H1 (cell line): ENCODE data around the gene DOCK1. TPM values are rescaled to one million over a fixed set of nuclear protein-coding genes. Genes with fewer than 3 reads are reported as not detected.

Experiments
- CTCF ChIA-PET: fragments of 300-600 bp; sonication (Branson Sonifier 250); formaldehyde crosslinking; loops from one replicate; lab custom pipeline; 2021; ENCODE audit not compliant: partially characterized antibody; lab: Charles Lee
- POLR2A ChIA-PET: fragments of 300-600 bp; sonication (Branson Sonifier 250); formaldehyde crosslinking; loops from one replicate; lab custom pipeline; 2021; ENCODE audit warnings: inconsistent platforms; ENCODE audit not compliant: partially characterized antibody; lab: Charles Lee
- DNase-seq, 2 experiments: peaks; one replicate each; pipeline versions ENCODE4 v3.0.0 to v3.0.0-alpha.2; 2010 to 2022; ENCODE audit warnings: low spot score in 2 of 2, low read depth in 1 of 2, mixed read lengths in 1 of 2
- FAIRE-seq: peaks from 2 replicates; lab custom pipeline; 2011; peaks lifted over from hg19 to GRCh38; lab: Jason Lieb, UNC
- H2AFZ ChIP-seq: 2 replicates; pipeline ENCODE4 v1.8.1; 2012; ENCODE audit warnings: low read length, inconsistent platforms
- H2AK5ac ChIP-seq: 2 replicates; pipeline ENCODE4 v1.6.1; 2013; ENCODE audit warnings: low read depth, low read length
- H2BK120ac ChIP-seq: replicated peaks from 2 replicates; pipeline ENCODE3; 2013; ENCODE audit warnings: low read depth, low read length, inconsistent platforms
- H2BK12ac ChIP-seq: 2 replicates; pipeline ENCODE4 v1.6.1; 2013; ENCODE audit warnings: low read depth, low read length
- H2BK15ac ChIP-seq: 2 replicates; pipeline ENCODE4 v1.6.1; 2013; ENCODE audit warnings: low read length
- H2BK20ac ChIP-seq: 2 replicates; pipeline ENCODE4 v1.6.1; 2013; ENCODE audit warnings: low read length
- H2BK5ac ChIP-seq: 2 replicates; pipeline ENCODE4 v1.6.1; 2013; ENCODE audit warnings: low read depth, low read length
- H3K14ac ChIP-seq: 2 replicates; pipeline ENCODE4 v1.6.1; 2013; ENCODE audit warnings: inconsistent platforms; ENCODE audit not compliant: insufficient read length
- H3K18ac ChIP-seq: 2 replicates; pipeline ENCODE4 v1.6.1; 2013; ENCODE audit warnings: low read length; ENCODE audit errors: extremely low read depth
- H3K23ac ChIP-seq: 2 replicates; pipeline ENCODE4 v1.6.1; 2013; ENCODE audit warnings: inconsistent platforms; ENCODE audit not compliant: insufficient read length
- H3K23me2 ChIP-seq: 2 replicates; pipeline ENCODE4 v1.6.1; 2013; ENCODE audit warnings: low read depth, low read length
- H3K27ac ChIP-seq: 2 replicates; pipeline ENCODE4 v1.6.1; 2011; ENCODE audit warnings: low read depth, low read length, inconsistent platforms
- H3K27me3 ChIP-seq, 4 experiments: replicated peaks in 1 of 4; 1 replicate in 1 of 4; 2 replicates in 3 of 4; pipeline versions ENCODE4 v1.6.1 to v1.8.1; 2011 to 2013; ENCODE audit warnings: low read length in 3 of 4, mild to moderate bottlenecking in 3 of 4, inconsistent platforms in 2 of 4, mixed read lengths in 2 of 4, moderate library complexity in 1 of 4; ENCODE audit not compliant: control insufficient read depth in 3 of 4, insufficient read depth in 3 of 4; ENCODE audit errors: extremely low read depth in 1 of 4
- H3K36me3 ChIP-seq, 4 experiments: 2 replicates each; pipeline versions ENCODE4 v1.6.1 to v1.8.1; 2011 to 2013; ENCODE audit warnings: mild to moderate bottlenecking in 4 of 4, low read length in 3 of 4, moderate library complexity in 2 of 4, control low read depth in 1 of 4, inconsistent platforms in 1 of 4; ENCODE audit not compliant: insufficient read depth in 4 of 4, control insufficient read depth in 2 of 4
- H3K4ac ChIP-seq: replicated peaks from 2 replicates; pipeline ENCODE3; 2013; ENCODE audit warnings: low read length, low read depth, mixed read lengths, inconsistent platforms; ENCODE audit not compliant: insufficient read length
- H3K4me1 ChIP-seq, 4 experiments: replicated peaks in 1 of 4; 1 replicate in 1 of 4; 2 replicates in 3 of 4; pipeline versions ENCODE4 v1.6.1 to v1.8.1; 2011 to 2013; ENCODE audit warnings: low read length in 3 of 4, inconsistent platforms in 2 of 4, mixed read lengths in 1 of 4; ENCODE audit not compliant: insufficient read depth in 4 of 4, control insufficient read depth in 3 of 4
- H3K4me2 ChIP-seq, 2 experiments: 2 replicates each; pipeline versions ENCODE4 v1.6.1 to v1.8.1; 2011 to 2013; ENCODE audit warnings: low read depth in 2 of 2, low read length in 2 of 2, control low read depth in 1 of 2, inconsistent platforms in 1 of 2, mild to moderate bottlenecking in 1 of 2; ENCODE audit not compliant: insufficient read depth in 1 of 2
- H3K4me3 ChIP-seq, 4 experiments: fragments of 200-600, 300-600 bp in 1 of 4; sonication (generic), shearing (Covaris generic), sonication (Bioruptor Twin) in 1 of 4; 2 replicates each; pipeline versions ENCODE4 v1.5.1 to v1.8.1; 2011 to 2016; ENCODE audit warnings: low read length in 4 of 4, low read depth in 3 of 4, control low read depth in 2 of 4, inconsistent platforms in 2 of 4, mild to moderate bottlenecking in 2 of 4, mixed read lengths in 1 of 4, moderate library complexity in 1 of 4; ENCODE audit not compliant: insufficient read depth in 2 of 4; ENCODE audit errors: extremely low read depth in 1 of 4
- H3K56ac ChIP-seq: replicated peaks from 2 replicates; pipeline ENCODE3; 2013; ENCODE audit warnings: low read depth, mild to moderate bottlenecking, mixed read lengths, low read length, inconsistent platforms; ENCODE audit not compliant: insufficient read length
- H3K79me1 ChIP-seq: 2 replicates; pipeline ENCODE4 v1.6.1; 2013; ENCODE audit warnings: low read depth, low read length, control low read depth
- H3K79me2 ChIP-seq, 2 experiments: 2 replicates each; pipeline versions ENCODE4 v1.6.1 to v1.8.1; 2012 to 2013; ENCODE audit warnings: low read length in 2 of 2, mild to moderate bottlenecking in 2 of 2, inconsistent platforms in 1 of 2; ENCODE audit not compliant: insufficient read depth in 2 of 2, control insufficient read depth in 1 of 2
- H3K9ac ChIP-seq, 4 experiments: replicated peaks in 1 of 4; 1 replicate in 1 of 4; 2 replicates in 3 of 4; pipeline versions ENCODE4 v1.6.1 to v1.8.1; 2011 to 2013; ENCODE audit warnings: low read depth in 3 of 4, low read length in 3 of 4, control low read depth in 2 of 4, mild to moderate bottlenecking in 2 of 4, moderate library complexity in 2 of 4, inconsistent platforms in 1 of 4; ENCODE audit errors: extremely low read depth in 1 of 4
- H3K9me3 ChIP-seq, 2 experiments: 2 replicates each; pipeline versions ENCODE4 v1.6.1 to v1.8.1; 2012 to 2013; ENCODE audit warnings: mild to moderate bottlenecking in 2 of 2, moderate library complexity in 2 of 2, control low read depth in 1 of 2, inconsistent platforms in 1 of 2, low read depth in 1 of 2, low read length in 1 of 2, mixed read lengths in 1 of 2; ENCODE audit not compliant: insufficient read depth in 2 of 2
- H4K20me1 ChIP-seq, 2 experiments: replicated peaks in 1 of 2; 2 replicates each; pipeline versions ENCODE3 to v1.8.1; 2011 to 2013; ENCODE audit warnings: inconsistent platforms in 2 of 2, low read length in 2 of 2, mild to moderate bottlenecking in 1 of 2; ENCODE audit not compliant: insufficient read depth in 2 of 2, control insufficient read depth in 1 of 2
- H4K5ac ChIP-seq: 2 replicates; pipeline ENCODE4 v1.6.1; 2013; ENCODE audit warnings: low read length, low read depth, mixed read lengths, inconsistent platforms; ENCODE audit not compliant: insufficient read length
- H4K8ac ChIP-seq: 2 replicates; pipeline ENCODE4 v1.8.0; 2013; ENCODE audit warnings: mild to moderate bottlenecking, moderate library complexity, low read length, inconsistent platforms; ENCODE audit not compliant: insufficient read depth; ENCODE audit errors: extremely low read depth
- H4K91ac ChIP-seq: replicated peaks from 2 replicates; pipeline ENCODE3; 2013; ENCODE audit warnings: low read length, mixed read lengths, inconsistent platforms; ENCODE audit not compliant: insufficient read length
- CBX5 ChIP-seq: fragments of 300-800, 300-1000 bp; sonication (generic); IDR thresholded peaks from 2 replicates; pipeline ENCODE4 v1.7.1; 2016; ENCODE audit warnings: antibody characterized with exemption, low read length, low read depth
- POU5F1 ChIP-seq: IDR thresholded peaks from 2 replicates; pipeline ENCODE4 v1.6.1; 2011; ENCODE audit warnings: low read depth, mild to moderate bottlenecking, low read length, moderate library complexity
- RNF2 ChIP-seq: fragments of 200-900, 300-1000 bp; sonication (generic); IDR thresholded peaks from 2 replicates; pipeline ENCODE4 v1.7.1; 2016; ENCODE audit warnings: borderline replicate concordance, low read depth, mild to moderate bottlenecking, antibody characterized with exemption, low read length; ENCODE audit not compliant: poor library complexity, severe bottlenecking; ENCODE audit errors: missing control alignments
- SRF ChIP-seq: IDR thresholded peaks from 2 replicates; pipeline ENCODE4 v1.6.1; 2011; ENCODE audit warnings: mild to moderate bottlenecking, low read depth, low read length, moderate library complexity
- WGBS, 2 experiments: shearing (Covaris generic) in 1 of 2; methylation state at CpG; one replicate each; pipeline versions ENCODE4 v1.1.6 to v1.1.7; 2013 to 2015; ENCODE audit warnings: low lambda C conversion rate in 2 of 2, mixed read lengths in 2 of 2, inconsistent platforms in 1 of 2, low coverage in 1 of 2, missing lambda C conversion rate in 1 of 2; ENCODE audit not compliant: insufficient replicate concordance in 2 of 2, insufficient coverage in 1 of 2, insufficient read length in 1 of 2; ENCODE audit errors: extremely low coverage in 1 of 2, missing lambda C conversion rate in 1 of 2; 5-methylcytosine and 5-hydroxymethylcytosine counted together
- polyA plus RNA-seq, 7 experiments: library from polyadenylated mRNA; depleted of rRNA in 3 of 7; stranded (reverse) in 5 of 7; unstranded in 2 of 7; fragments of >200 nt in 5 of 7; fragments of 200-250 nt in 2 of 7; gene quantifications; 1 replicate in 5 of 7; 2 replicates in 1 of 7; 4 replicates in 1 of 7; pipeline versions ENCODE4 v1.2.1 to v1.2.3, GENCODE V29; 2011 to 2013; ENCODE audit warnings: missing spikeins in 2 of 7, mixed read lengths in 2 of 7
- total RNA-seq: library from RNA; stranded (reverse); fragmentation: NEBNext Ultra II Directional; extraction: Animal tissue kit (Norgen Biotek cat#: 25700); gene quantifications from 2 replicates; pipeline ENCODE4 v1.2.1, GENCODE V29; 2021

Gene DOCK1
- total and polyA plus RNA-seq, 2 of the 8 experiments (the other 6 are each of a cell fraction or from before 2014, with no cell fraction given): 11.6 to 53.0 TPM

DNA sequence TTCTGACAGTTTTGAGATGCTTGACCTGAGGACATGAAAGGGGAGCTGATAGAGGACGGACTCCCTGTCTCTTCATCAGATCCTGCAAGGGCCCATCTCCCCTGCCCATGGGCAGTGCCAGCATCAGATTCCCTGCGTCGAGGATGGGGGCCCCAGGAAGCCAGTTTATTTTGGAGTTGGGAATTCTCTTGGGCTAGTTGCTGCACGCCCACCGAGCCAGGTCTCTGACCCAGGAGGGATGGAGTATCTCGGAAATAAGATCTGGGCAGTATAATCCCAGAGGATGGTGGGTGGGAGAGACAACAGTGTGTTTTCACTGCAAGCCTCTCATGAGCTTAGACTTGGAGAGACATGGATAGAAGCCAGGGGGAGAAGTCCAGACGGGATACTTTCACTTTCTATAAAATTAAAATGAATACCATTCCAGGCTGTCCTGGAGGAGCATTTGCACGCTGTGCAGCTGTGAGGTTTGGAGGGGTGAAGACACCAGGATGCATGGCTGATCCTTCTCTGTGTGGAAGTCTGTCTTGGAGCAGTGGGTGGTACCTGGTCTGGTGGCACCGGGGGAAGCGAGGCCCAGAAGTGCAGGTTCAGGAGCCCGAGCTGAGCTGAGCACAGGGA, 25.8 kb downstream of the DOCK1 start:
- ChIA-PET CTCF (interaction anchor here (0.6 to 1.5 kb wide), 3 partner anchors 26 to 84 kb away, joined by 3 to 4 read pairs (median 3); partner anchors contain the start of gene DOCK1), POLR2A (no interaction called here)
- Histone ChIP-seq H2BK120ac (no peak overlapping the region), H3K27ac (no peak overlapping the region), H3K4me1 (peaks cover 0 to 4% (median 0%) of the 10 kb centered on the region in 4 experiments; a peak in 3 of 7 replicates), H4K20me1 (peaks cover 8 to 16% of the 10 kb centered on the region in 2 experiments), H2BK15ac (no peak overlapping the region), H3K79me2 (peaks cover 15 to 87% of the 10 kb centered on the region in 2 experiments), H3K23me2 (no peaks in the 10 kb centered on the region), H3K36me3 (peaks cover 0 to 10% (median 1%) of the 10 kb centered on the region in 4 experiments; a peak in 5 of 8 replicates), H3K4ac (no peak overlapping the region), H3K9ac (no peak overlapping the region), H2BK5ac (no peak overlapping the region; the same call in 1 of the 2 replicates), H3K14ac (no peak overlapping the region), H3K4me3 (no peak overlapping the region), H4K91ac (no peak overlapping the region), H4K5ac (no peak overlapping the region), H2AFZ (no peak overlapping the region), H3K27me3 (no peaks in the 10 kb centered on the region), H3K79me1 (peaks cover 39% of the 10 kb centered on the region), H4K8ac (no peak overlapping the region), H3K4me2 (no peak overlapping the region), H2BK20ac (no peak overlapping the region), H3K56ac (no peak overlapping the region), H3K18ac (no peak overlapping the region), H3K9me3 (no peaks in the 10 kb centered on the region), H2AK5ac (no peak overlapping the region), H2BK12ac (no peak overlapping the region), H3K23ac (no peak overlapping the region)
- FAIRE-seq (no peak), DNase-seq (no peak)
- TF ChIP-seq RNF2: no peak
- no peak for TF ChIP-seq SRF
- TF ChIP-seq POU5F1: no peak
- TF ChIP-seq CBX5: no peak
- 93% methylated on average over 11 of the region's 11 CpGs; no CpG with 5 or more reads in 1 of the 2 experiments for WGBS, 2 experiments
